Mucosa of rectum (tissue), 2 donors: ENCODE data around the gene ZNF436.

ENCODE experiments used
- H3K27ac ChIP-seq, 2 donors: one replicate each; pipeline ENCODE4 v1.7.0; 2013; ENCODE audit warnings: inconsistent platforms in 2 of 2, low read depth in 2 of 2, low read length in 2 of 2
- H3K27me3 ChIP-seq, 2 donors: one replicate each; pipeline ENCODE4 v1.7.0; 2013; ENCODE audit warnings: low read length in 2 of 2; ENCODE audit not compliant: control insufficient read depth in 2 of 2, insufficient read depth in 2 of 2
- H3K36me3 ChIP-seq, 2 donors: one replicate each; pipeline ENCODE4 v1.7.0; 2013; ENCODE audit warnings: low read length in 2 of 2; ENCODE audit not compliant: control insufficient read depth in 2 of 2, insufficient read depth in 2 of 2
- H3K4me1 ChIP-seq, 2 donors: one replicate each; pipeline ENCODE4 v1.7.0; 2013; ENCODE audit warnings: low read length in 2 of 2, mild to moderate bottlenecking in 1 of 2; ENCODE audit not compliant: control insufficient read depth in 2 of 2, insufficient read depth in 2 of 2
- H3K4me3 ChIP-seq, 2 donors: one replicate each; pipeline ENCODE4 v1.7.0; 2013; ENCODE audit warnings: low read length in 2 of 2
- H3K9ac ChIP-seq, 2 donors: one replicate each; pipeline ENCODE4 v1.7.0; 2013; ENCODE audit warnings: low read length in 2 of 2, low read depth in 1 of 2, mild to moderate bottlenecking in 1 of 2
- H3K9me3 ChIP-seq, 2 donors: one replicate each; pipeline ENCODE4 v1.7.0; 2013; ENCODE audit warnings: low read length in 2 of 2; ENCODE audit not compliant: control insufficient read depth in 2 of 2
- donor health status: healthy.
- donor health status: Normal muscosa, but diverticular disease.

Gene ZNF436

DNA sequence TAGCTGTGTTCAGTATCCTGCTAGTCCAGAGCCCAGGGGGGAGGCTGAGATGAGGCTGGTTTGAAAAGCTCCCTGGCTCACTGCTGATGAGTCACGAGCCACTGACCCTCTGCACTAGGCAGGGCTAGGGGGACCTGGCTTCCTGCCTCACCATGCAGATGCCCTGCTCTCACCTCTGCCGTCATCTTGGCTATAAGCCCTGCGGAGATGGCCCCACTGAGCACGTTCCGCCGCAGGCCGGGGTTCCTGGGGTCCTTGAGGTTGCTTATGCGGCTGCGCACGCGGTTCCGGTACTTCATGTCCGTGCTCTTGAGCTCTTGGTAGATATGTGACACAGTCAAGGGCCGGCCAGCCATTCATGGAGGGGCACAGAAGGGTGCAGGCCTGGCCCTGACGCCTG lies 24.1 kb upstream of the ZNF436 start:
- no peaks in the 10 kb centered on the region for H3K9me3 ChIP-seq
- no peak overlapping the region for H3K9ac ChIP-seq
- peaks cover 0 to 8% of the 10 kb centered on the region in 2 donors for H3K4me1 ChIP-seq
- no peaks in the 10 kb centered on the region for H3K27me3 ChIP-seq
- peak overlapping the region; percentile 66 to 72 for H3K27ac ChIP-seq
- peaks cover 43 to 47% of the 10 kb centered on the region in 2 donors for H3K36me3 ChIP-seq
- no peak overlapping the region for H3K4me3 ChIP-seq

DNA sequence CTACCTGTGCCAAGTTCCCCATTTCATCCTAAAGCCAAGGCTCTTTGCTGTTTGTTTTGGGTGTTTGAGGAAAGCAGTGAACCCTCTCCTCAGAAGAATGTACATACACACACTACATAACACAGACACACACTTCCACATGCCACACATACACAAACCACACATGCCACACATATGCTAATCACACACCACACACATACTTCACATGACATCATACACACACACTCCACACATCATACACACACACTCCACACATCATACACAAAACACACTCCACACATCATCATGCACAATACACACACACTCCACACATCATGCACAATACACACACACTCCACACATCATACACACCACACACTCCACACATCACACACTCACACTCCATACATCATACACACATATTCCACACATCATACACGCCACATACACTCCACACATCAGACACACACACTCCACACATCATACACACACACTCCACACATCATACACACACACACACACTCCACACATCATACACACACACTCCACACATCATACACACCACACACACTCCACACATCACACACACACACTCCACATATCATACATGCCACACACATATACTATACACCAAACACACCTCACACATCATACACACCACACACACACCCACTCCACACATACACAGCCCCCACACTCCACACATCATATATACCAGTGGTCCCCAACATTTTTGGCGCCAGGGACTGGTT lies 22.7 kb upstream of the ZNF436 start:
- peaks cover 0 to 8% of the 10 kb centered on the region in 2 donors for H3K4me1 ChIP-seq

DNA sequence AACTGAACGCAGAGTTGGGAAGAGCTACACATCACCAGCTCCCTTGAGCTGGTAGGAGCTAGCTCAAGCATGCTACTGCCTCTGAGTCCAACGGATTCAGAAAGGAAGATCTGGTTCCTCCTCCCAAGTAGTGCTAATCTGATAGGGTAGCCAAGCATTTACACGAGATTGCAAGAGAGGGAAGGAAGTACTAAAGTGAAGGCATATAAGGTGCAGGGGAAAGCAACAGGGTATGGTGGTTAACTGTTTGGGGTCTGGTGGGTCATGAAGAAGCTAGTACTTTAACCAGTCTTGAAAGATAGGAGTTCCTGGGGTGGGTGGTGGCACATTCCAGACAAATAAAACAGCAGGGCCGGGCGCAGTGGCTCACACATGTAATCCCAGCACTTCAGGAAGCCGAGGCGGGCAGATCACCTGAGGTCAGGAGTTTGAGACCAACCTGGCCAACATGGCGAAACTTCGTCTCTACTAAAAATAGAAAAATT lies 20.2 kb upstream of the ZNF436 start:
- H3K9me3 ChIP-seq = no peaks in the 10 kb centered on the region
- peaks cover 0 to 8% of the 10 kb centered on the region in 2 donors for H3K4me1 ChIP-seq
- no peak overlapping the region for H3K9ac ChIP-seq
- no peak overlapping the region for H3K4me3 ChIP-seq
- H3K27ac ChIP-seq = no peak overlapping the region
- H3K36me3 ChIP-seq = peaks cover 39 to 41% of the 10 kb centered on the region in 2 donors
- no peaks in the 10 kb centered on the region for H3K27me3 ChIP-seq

More for the DNA sequence above, 22.7 kb upstream of the ZNF436 start:
- H3K9ac ChIP-seq = no peak overlapping the region
- H3K27me3 ChIP-seq = no peaks in the 10 kb centered on the region
- H3K4me3 ChIP-seq = no peak overlapping the region
- no peak overlapping the region for H3K27ac ChIP-seq
- peaks cover 41 to 44% of the 10 kb centered on the region in 2 donors for H3K36me3 ChIP-seq
- H3K9me3 ChIP-seq = no peaks in the 10 kb centered on the region

DNA sequence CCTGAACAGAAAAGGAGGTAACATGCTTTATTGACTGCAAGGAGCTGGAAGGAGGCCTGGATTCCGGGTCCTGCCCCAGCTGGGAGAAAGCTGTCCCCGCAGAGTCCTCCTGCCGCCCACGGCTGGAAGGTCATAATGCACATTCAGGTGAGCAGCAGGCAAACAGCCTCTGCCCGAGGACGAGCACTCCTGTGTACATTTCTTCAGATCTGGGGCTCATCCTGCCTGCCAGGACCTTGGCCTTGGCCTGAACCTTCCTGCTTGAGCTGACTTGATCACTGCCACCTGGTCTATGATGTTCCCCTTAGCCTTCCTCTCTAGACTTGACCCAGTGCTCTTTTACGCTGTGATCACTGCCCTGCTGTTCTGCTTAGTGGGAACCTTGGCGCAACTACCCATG lies 17.9 kb upstream of the ZNF436 start:
- no peaks in the 10 kb centered on the region for H3K9me3 ChIP-seq
- no peak overlapping the region for H3K27ac ChIP-seq
- no peaks in the 10 kb centered on the region for H3K4me1 ChIP-seq
- no peak overlapping the region for H3K4me3 ChIP-seq
- peaks cover 36 to 37% of the 10 kb centered on the region in 2 donors for H3K36me3 ChIP-seq
- peaks cover 0 to under 1% of the 10 kb centered on the region in 2 donors for H3K27me3 ChIP-seq
- no peak overlapping the region for H3K9ac ChIP-seq

DNA sequence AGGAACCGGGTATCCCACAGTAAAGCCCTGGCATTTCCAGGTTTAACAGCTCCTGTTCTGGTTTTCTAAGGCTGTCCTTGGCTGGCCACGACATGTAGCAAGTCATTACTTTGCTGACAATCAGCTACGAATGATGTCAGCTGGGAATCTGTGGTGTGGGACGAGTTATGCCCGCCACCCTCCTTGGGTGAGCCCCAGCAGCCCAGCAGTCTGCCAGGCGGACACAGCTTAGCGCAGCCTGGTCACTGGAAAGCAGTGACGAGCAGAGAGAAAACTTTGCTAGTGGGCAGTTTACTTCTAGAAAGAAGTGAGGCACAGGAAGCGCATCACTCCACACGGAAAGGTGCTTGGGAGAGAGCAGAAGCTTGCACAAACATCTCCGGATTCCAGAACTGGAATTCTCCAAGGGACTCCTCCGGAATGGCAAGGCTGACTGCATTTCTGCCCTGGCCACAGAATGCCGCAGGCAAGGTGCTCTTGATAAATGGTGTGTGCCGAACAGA lies 15.5 kb upstream of the ZNF436 start:
- no peaks in the 10 kb centered on the region for H3K9me3 ChIP-seq
- no peak overlapping the region for H3K4me3 ChIP-seq
- H3K4me1 ChIP-seq = no peaks in the 10 kb centered on the region
- H3K9ac ChIP-seq = no peak overlapping the region
- H3K36me3 ChIP-seq = peaks cover 45 to 52% of the 10 kb centered on the region in 2 donors
- no peak overlapping the region for H3K27ac ChIP-seq
- peaks cover 0 to 3% of the 10 kb centered on the region in 2 donors for H3K27me3 ChIP-seq

DNA sequence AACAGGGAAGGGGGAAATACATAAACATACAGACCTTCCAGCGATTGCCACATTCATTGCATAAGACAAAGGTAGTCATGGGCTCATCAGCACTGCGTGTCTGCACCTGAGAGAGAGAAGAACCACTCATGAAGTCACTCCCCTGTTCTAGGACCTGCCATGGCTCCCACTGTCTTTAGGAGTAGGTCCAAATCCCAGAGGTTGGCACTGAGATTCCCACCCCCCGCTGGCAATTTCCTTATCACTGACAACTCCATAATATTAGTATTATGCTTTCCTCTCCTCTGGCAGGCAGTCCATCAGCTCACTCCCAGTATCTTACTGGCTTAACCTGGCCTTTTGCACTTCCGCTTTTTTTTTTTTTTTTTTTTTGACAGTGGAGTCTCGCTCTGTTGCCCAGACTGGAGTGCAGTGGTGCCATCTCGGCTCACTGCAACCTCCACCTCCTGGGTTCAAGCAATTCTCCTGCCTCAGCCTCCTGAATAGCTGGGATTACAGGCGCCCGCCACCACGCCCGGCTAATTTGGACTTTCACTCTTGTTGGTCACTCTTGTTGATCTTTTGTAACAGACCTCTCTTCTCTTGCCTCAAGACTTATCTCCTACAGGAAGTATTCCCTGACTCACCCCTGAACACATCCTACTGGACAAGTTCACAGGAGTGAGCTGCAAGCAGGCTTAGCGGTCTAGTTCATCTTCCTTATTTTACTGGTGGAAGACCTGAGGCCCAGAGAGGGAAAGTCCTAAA lies 14.8 kb upstream of the ZNF436 start:
- Histone ChIP-seq H3K4me3 (no peak overlapping the region), H3K36me3 (peaks cover 45 to 52% of the 10 kb centered on the region in 2 donors), H3K9ac (no peak overlapping the region), H3K27me3 (peaks cover 0 to 3% of the 10 kb centered on the region in 2 donors), H3K4me1 (no peaks in the 10 kb centered on the region), H3K9me3 (no peaks in the 10 kb centered on the region), H3K27ac (no peak overlapping the region)

DNA sequence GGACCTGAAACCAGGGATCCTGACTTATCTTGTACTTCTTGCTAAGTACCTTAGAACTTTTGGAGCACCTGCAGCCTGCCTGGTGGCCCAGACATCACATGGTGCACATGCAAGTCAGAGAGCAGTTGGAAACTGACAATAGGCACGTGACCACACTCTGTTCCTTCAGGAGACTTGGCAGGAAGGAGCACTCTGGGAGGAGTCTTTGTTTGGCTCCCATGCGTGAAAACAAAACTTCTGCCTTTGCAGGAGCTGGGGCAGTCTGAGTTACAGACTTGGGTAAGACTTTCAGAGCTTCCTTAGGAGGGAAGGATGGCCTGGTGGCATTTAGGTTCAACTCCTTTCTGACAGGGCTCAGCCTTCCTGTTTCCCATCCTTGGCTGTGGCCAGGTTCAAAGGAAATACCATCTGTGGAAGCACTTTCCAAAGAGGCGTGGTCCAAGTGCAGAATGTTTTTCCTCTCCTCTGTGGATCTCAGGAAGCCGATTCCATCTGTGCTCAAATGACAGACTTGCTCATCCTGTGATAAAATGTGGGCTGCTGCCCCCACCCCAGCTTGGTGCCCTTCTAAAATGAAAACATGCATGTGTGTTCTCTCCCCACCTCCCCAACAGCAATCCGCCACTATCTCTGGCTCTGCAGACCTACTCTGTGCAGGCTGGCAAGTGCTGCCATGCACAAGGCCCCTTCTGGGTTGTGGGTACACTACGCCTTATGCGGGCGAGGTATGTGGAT lies 14.1 kb upstream of the ZNF436 start:
- H3K4me1 ChIP-seq = no peaks in the 10 kb centered on the region
- H3K9ac ChIP-seq = no peak overlapping the region
- no peak overlapping the region for H3K27ac ChIP-seq
- no peak overlapping the region for H3K4me3 ChIP-seq
- peaks cover 0 to 3% of the 10 kb centered on the region in 2 donors for H3K27me3 ChIP-seq
- H3K9me3 ChIP-seq = no peaks in the 10 kb centered on the region
- peaks cover 45 to 52% of the 10 kb centered on the region in 2 donors for H3K36me3 ChIP-seq

DNA sequence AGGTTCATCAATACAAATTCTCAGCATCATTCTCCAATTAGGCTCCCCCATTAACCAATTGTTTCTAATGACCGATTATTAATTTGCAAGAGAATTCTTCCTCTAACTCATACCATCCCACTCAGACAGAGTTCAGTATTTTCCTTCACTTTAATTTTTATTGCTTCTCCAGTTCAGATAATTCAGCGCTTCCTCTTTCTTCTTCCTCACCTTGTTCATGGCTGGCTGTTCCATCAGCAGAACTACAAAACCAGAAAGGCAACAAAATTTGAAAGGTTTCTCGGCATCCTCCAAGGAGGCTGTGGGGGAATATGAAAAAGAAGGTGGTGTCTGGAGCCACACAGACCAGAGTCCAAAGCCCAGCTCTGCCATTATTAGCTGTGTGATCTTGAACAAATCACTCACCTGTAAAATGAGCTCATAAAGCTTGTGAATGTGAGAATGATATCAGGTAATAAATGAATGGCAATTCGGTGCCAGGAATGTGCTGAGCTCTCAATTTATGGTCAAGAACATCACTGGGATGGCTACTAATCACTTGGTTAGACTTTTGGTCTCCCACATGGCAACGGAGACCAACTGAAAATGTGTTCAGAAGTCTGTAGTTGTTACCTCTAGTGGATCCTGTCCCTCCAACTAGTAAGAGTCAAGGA lies 11.7 kb upstream of the ZNF436 start:
- no peak overlapping the region for H3K9ac ChIP-seq
- H3K36me3 ChIP-seq = peaks cover 38 to 46% of the 10 kb centered on the region in 2 donors
- no peak overlapping the region for H3K4me3 ChIP-seq
- no peak overlapping the region for H3K27ac ChIP-seq
- peaks cover 0 to 3% of the 10 kb centered on the region in 2 donors for H3K27me3 ChIP-seq
- H3K4me1 ChIP-seq = peaks cover 5% of the 10 kb centered on the region in 2 donors
- H3K9me3 ChIP-seq = no peaks in the 10 kb centered on the region

DNA sequence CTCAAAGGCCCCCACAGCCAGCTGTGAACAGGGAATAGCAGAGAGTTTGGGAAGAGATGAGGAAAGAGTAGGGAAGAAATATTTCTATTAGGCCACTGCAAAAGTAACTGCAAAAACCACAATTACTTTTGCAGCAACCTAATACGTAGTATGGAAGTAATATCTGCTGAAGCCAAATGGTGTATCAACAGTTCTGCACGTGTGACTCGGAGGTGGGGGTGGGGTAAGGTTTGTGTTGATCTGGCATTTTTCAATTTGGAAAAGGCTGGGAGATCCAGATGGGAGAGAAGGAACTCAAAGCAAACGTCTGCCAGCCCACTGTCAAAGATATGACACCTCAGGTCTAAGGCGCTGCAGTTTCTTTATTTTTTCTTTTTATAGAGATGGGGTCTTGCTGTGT lies 11.1 kb upstream of the ZNF436 start:
- no peaks in the 10 kb centered on the region for H3K9me3 ChIP-seq
- H3K4me3 ChIP-seq = no peak overlapping the region
- no peak overlapping the region for H3K9ac ChIP-seq
- peaks cover 5% of the 10 kb centered on the region in 2 donors for H3K4me1 ChIP-seq
- no peak overlapping the region for H3K27ac ChIP-seq
- H3K36me3 ChIP-seq = peaks cover 33 to 41% of the 10 kb centered on the region in 2 donors
- peaks cover 0 to 3% of the 10 kb centered on the region in 2 donors for H3K27me3 ChIP-seq
